ENCODE results near the gene CAMTA1.

Gene CAMTA1

DNA sequence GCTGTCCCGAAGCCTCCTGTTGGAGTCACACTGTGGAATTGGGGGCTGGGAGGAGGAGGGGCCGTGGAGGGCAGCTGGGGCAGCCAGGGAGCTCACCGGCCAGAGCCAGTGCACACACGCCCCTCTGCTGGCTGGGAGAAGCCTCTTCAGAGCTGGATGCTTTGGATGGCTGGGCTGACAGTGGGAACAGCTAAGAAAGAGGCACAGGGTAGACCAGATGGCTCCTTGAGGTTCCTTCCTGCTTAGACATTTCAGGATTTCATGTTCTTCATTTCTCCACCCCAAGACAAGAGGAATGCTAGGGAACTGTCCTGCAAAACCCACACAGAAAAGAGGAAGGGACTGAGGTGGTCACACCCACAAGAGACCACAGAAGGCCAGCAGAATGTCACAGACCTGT is 731.1 kb downstream of the CAMTA1 start:
- no peak for DNase-seq

DNA sequence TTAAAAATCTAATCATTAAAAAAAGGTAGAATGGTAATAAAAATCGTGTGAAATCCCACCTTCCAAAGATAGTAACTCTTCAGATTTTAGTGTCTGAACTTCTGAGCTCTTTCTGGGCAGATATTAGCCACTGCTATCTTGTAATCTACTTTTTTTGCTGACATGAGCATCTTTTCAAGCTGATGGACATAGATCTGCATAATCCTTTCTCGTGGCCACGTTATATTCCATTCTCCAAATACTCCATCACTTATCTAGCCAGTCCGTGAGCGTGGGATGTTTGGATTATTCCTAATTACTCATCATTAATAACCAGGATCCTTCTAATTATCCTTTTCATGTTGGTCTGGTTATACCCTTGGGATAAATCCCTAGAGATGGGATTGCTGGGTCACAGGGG is 731.7 kb downstream of the CAMTA1 start:
- no peak for DNase-seq

DNA sequence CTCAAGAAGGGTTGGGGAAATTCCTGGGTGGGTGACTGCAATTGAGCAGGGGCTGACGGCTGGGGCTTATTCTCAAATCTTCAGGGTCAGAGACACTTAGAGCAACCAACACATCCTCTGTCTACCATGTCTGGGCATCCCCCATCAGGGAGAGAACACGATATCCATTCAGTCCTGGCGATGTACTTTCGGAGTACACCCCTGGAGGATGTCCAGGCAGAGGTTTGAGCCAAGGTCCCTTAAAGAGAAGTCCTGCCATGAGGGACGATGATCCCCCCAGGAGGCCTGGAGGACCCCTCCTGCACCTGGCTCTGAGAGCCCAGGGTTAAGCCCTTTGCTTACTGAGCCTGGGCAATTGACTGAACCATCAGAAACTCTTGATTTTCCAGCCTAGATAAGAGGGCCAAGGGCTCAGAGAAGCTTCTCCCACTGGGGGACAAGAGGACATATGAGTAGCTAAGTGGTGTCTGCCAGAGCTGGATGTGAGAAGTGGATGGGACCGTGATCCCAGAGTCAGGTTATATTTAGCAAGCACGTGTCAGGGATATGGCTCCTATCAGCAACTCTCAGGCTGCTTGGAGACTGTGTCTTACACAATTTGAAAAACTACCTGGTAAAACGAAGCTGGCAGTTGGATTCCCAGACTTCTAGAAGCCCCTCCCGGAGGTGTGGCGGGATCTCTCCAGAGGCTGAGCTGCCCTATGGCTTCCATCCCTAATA is 732.5 kb downstream of the CAMTA1 start:
- DNase-seq: no peak

DNA sequence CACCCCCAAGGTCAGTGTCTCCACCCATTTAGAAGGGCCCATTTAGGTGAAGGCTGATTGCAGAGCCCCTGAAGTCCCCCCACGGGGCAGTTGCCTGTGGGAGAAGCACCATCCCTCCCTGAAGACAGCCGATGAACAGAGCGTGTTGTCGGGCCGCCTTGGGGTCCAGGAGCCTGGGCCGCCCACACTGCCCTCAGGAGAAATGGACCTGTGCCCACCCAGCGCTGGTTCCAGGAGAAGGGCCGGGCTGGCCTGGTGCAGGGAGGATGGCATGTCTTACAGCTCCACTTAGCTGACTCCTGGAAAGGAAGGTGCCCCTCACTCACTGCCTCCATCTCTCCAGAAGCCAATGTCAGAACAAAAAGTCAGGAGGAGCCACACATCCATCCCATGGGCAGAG is 733.2 kb downstream of the CAMTA1 start:
- DNase-seq: no peak

DNA sequence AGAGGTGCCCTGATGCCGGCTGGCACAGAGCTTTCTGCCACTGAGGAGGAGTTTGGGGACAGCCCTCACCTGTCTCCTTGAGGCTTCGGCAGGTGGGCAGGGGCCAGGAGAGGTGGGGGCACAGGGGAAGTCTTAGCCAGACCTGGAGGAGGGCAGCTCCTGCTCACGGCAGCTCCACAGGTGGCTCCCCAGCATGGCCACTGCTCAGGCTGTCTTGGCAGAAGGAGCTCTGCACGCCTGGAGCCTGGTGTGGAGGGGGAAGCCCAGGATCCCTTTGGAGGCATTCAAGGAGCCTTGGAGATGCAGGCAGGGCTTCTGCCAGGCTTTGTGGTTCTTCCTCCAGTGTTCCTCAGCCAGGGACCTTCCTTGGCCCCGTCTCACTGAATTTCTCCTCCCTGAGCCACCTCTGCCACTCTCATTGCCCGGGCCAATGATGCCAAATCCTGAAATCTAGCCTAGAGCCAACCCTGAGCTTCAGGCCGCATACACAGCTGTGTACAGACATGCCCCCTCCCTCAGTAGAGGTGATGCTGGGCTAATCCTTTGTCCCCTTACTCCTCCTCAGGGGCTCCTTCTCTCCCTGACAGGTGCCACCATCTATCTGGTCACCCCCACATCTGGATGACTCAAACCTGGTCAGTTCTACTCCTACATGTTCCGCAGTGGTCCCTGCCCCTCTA is 734.1 kb downstream of the CAMTA1 start:
- DNase-seq: no peak

DNA sequence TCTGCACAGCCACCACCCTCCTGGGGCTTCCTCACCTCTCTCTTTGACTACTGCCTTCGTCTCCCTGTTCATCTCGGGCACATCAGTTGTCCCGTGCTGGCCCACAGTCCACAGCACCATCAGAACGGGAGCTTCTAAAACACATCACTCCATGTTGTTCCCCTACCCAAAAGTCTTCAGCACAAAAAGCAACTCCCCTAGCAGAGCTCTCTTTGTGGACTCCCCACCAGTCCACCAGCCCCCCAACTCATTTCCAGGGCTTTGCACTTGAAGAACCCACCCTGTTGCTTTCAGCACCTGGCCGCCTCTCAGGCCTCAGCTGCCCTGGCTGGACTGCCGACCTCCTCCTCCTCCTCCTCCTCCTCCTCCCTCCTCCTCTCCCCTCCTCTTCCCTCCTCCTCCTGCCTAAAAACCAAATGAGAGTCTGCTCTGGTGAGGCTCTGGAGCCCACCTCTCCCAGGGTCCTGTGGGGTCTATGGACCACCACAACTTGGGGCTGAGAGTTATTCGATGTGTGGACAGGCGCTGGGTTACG is 734.7 kb downstream of the CAMTA1 start:
- no peak for DNase-seq

DNA sequence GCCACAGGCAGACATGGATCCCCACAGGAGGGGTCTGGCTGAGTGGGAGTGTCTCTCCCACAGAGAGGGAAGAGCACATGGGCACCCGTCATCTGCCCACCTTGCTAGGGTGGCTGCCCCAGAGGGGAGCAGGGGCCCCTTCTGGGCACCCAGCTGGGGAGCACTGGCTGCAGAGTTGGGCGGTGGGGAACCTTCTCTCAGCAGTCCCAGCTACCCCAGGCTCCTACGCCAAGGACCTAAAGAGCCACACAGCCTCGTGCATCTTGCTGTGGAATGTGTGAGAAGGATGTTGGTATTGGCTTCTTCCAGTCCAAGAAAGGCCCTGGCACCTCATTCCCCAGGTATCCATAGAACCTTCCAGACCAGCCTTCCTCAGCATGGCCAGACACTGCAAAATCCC is 735.2 kb downstream of the CAMTA1 start:
- no peak for DNase-seq

DNA sequence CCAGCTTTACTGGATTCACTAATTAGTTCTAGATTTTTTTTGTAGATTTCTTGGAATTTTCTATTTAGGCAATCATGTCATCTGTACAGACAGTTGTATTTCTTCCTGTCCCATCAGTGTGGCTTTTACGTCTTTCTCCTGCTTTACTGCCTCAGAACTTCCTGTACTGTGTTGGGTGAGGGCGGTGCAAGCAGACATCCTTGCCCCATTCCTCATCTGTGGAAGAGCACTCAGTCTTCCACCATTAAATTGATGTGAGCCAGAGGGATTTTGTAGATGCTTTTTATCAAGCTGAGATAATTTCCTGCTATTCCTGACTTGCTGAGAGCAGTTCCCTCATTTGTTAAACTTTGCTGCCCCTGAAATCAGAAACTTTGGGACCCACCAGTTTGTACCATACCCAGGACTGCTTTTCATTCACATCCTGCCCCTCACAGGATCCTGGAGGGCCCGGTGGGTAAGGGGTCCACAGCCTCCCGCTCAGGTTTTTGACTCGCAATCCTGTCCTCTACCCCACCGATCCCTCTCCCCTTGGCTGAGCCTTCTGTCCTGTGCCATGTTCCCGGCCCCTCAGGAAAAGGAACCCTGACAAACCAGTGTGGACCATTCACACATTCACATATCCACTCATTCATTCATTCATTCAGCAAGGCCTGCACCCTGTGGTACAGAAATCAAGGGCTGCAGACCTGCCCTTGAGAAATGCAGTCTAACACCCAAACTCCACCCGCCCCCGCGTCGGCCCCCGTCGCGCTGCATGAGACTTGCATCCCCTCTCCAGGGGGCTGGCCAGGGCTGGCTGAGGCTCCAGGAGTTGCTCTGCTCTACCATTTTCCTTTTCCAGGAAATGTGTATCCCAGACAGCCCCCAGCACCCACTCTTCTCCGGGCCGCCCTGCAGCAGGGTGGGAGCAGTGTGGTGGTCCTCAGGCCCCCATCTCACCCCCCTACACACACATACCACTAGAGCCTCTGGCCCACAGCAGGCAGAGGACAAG is 739.4 kb downstream of the CAMTA1 start:
- no peak for DNase-seq

DNA sequence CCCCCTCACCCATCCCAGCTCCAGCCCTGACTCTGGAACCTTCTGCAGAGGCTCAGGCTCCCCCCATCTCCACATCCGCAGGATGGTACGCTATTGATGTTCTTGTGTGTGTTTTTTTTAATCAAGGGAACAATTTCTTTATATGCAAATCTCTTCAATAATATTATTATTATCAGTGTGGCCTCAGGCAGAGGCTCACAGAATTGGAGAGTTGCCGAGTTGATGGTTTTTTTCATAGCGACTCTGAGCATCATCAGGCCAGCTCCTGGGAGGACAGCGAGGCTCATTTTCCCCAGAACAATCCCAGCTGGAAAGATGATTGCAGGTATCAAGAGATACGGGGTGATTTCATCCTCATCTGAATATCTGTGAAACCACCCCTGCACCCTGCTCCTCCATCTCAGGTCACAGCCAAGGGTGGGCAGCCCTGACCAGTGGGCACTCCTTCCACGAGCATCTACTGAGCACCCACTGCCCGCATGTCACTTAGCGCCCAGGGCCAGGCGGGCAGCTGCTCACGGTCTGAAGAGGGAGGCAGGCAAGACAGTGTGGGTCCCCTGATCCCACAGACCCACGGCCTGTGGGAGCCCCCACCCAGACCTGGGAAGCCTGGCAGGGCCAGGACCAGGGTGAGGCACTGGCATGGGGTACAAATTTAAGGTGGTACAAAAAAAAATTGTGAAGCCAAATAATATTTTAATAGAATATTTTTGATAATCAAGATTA is 740.2 kb downstream of the CAMTA1 start:
- DNase-seq: no peak

DNA sequence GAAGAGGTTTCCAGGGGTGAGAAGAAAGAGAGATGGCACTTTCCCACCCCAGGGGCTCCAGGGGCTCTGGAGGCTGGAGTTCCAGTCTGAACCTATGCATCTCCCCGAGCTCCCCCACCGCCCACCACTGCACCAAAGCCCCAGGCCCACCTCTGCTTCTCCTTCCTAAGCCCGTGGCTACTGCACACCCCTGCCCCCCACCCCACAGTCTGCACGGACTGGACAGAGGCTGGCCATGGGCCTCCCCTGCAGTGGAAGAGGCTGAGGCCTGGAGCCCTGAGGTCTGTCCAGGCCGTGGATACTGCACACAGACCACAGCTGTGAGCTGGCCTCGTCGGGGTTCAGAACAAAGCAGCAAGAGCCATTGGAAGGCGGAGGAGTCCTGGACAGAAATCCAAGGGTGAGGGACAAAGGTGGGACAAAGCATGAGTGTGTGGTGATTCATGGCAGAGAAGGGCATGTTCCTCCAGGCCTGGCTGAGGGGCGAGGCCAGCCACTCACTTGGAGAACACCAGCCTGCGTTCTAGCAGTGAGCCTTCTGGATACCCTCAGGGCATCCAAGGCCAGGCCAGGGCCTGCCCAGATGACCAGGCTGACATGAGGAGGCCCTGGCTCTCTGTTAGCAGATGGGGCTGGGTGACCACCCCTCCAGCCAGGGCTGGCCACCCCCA is 741.1 kb downstream of the CAMTA1 start:
- no peak for DNase-seq

DNA sequence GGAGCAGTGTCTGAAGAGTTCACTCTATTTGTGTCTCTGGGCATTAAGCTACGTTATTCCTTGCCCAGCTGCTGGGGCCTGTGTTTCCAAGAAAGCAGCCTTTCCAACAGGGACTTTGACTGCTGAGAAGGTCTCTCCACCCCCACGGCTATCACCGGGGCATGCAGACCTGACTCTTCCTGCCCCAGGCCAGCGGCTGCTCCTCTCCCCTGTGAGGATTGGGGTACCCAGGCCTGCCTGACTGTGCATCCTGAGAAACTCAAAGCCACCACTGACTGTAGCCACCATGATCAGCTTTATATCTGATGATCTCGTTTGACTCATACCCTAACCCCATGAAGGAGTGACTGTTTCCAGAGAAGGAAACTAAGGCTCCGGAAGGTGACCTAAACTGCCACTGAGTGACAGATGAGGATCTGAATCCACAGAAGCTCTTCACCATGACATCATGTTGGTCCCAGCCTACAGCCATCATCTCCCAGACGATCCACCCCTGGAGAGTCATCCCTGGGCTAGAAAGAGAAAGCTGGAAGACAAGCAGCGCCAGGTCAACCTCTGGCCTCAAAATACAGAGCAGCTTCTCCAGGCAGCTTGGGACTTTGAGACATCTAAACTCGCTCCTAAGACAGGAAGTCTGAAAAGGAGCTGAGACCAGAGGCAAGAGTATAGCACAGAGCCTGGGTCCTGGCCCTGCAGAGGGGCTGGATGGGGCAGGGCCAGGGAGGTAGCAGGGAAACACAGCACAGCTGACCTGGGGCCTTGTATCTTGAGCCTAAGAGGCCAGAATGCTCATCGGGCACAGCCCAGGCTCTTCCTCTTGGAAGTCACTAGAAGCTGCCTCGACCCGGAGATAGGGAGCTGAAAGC is 741.8 kb downstream of the CAMTA1 start:
- DNase-seq: no peak

DNA sequence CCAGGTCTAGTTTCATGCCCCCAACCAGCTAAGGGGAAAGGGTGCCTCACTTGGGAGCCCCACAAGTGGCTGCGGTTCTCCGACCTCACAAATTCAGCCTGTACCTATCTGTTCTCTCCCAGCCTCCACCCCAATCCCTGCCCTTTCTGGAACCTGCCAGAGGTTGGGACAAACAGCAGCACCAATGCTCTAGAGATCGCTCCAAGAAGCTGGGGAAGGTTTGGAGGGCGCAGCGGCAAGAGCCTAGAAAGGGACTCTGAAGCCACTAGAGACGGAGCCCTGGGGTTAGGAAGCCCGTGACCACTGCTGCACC is 742.4 kb downstream of the CAMTA1 start:
- no peak for DNase-seq

DNA sequence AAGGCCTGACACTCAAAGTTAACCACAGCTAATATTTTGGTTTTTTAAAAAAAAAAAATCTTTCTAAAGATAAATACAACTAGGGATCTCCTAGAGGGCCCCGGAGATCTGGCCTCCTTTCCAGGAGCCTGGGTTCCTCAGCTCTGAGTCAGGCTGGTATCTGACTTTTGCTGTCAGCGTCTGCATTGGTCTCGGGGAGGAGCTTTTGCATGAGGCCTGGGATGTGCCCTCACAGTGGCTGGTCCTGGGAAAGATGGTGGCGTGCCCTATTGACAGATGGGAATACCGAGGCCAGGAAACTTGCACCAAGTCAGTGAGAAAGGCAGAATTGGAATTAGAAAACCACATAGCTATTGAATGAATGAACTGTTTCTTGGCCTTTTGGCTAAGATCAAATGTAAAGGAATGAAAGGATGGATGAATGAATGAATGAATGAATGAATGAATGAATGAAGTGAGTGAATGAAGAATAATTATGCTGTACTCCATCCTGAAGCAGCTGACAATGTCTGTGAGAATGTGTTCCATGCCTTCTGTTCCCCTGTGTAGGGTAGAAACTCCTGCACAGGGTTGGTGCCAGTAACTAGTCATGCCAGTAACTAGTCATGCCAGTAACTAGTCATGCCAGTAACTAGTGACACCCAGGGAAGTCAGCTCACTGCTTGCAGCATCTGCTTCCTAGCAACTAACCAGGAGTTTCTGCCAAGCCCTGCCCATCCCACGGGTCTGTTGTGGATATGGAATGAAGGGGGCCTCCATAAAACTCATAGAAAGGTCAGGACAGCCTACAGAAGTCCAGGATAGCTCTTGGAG is 743.3 kb downstream of the CAMTA1 start:
- no peak for DNase-seq

DNA sequence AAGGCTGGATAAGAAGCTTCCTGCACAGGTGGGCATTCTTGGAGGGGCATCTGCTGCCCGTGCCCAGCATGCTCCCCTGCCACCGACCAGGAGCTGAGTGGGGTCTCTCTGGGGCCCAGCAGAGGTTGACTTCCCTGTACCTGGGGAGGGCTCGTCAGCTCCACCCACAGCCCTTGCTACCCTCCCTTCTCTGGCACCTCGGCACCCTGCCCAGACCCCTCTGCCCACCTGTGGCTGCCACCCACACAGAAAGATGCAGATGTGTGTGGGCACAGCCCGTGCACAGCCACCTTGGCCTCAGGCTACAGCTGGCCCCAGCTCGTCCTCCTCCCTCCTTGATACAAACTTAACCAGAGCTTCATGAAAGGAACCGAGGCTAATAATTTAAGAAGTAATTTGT is 744.7 kb downstream of the CAMTA1 start:
- no peak for DNase-seq

DNA sequence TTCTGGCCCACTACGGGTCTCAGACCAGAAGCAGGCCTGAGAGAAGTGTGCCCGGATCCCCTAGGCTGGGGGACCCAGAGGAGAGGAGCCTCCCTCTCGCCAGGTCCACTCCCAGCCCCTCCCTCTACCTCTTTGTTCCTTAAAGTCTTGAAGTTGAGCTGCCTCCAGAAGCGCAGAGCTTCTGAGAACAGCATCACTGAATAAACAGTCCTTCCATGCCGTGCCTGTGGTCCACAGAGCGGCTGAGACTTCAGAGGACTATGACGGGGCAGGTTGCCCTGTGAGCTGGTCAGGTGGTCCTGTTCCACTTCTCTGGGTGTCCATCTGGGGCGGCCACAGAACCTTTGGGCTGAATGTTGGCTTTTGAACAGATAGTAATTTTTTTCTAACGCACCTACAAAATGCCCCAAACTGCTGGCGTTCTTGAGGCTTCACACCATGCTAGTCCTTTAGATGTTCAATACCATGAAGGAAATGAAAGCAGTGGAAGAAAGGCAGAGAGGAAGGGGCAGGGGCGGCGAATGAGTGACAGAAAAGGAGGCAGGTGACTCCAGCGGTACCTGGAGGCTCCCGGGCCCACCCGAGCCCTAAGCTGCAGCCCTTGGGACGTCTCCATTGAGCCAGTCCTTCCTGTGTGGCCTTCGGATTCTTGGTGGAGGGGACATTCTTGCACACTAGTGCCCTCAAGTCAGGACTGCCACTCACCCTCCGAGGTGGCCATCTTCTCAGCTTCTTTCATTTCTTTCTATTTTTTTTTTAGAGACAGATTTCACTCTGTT is 746.5 kb downstream of the CAMTA1 start:
- DNase-seq: no peak

DNA sequence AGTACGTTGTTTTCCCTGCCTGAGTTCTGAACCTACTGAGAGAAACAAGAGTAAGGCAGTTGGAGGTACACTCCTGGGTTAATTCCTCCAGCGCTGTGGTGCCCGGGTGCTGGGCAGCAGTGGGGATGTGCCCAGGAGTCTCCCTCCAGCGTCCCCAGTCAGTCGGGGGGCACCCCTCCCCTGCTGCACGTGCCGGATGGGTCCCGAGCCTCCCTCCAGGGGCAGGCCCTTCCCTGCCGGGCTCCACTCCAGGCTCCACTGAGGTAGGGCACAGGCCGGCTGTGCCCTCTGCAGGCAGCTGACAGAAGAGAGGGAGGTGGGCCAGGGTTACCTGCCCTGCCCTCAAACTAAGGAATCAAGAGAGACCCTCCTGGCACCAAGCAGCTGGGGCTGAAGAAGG is 747.8 kb downstream of the CAMTA1 start:
- DNase-seq: no peak

DNA sequence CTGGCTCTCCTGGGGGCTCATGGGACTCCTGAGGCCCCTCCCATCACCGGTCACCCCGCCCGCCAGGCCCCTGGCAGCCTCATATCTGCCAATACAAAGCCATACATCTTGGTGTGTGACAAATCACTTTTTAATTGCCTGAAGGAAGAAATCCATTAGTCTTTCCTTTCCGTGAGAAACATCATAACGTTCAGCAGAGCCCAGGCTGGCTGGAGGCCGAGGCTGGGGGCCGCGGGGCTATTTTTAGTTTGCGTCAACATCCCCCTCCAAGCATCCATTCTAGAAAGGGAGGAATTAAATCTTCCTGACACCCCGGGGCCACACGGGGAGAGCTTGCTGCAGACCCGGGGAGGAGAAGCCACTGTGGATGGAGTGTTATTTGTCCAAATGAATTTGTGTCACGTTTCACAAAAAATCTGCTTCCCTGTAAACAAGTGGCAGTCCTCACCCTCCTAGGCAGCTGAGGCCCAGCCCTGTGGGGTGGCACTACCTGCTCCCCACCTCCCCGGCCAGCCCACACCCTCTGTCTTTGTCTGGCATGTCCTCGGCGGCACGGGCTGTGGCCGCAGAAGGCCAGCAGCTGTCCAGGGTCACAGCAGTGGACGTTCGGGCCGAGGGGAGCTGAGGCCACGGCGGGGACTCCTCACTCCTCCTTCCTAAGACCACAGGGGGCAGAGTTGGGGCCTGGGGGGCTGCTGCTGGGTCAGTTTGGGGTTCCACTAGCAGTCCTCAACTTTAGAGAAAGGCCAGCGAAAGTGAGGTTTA is 749.0 kb downstream of the CAMTA1 start:
- no peak for DNase-seq

DNA sequence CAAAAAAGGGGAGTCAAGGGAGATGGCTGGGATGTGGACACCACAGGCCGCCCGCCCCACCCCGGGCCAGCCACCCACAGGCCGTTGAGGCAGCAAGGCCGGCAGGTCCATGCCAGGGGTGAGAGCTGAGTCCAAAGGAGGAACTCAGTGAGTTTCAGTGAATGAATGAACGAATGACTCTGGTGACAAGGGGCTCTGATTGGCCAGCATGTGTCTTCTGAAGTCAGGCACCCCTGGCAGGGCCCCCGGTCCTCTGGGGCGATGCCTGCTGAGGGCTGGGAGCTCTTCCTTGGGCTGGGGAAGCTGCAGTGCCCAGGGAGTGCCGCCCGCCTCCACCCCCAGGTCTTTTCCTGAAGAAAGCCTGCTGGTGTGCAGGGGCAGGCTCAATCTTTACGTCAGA is 749.8 kb downstream of the CAMTA1 start:
- no peak for DNase-seq

All from NCI-H345 (cell line).